Measurements from ENCODE around the gene HDAC11.

- TF ChIP-seq BHLHE40 (IDR thresholded peaks at IDR 0.05; ENCODE audit: low read depth, low read length) (no peak), CTCF (IDR thresholded peaks at IDR 0.05) (no peak), KDM1A (IDR thresholded peaks at IDR 0.05; ENCODE audit: low read depth) (no peak)
Measured at GRCh38 chr3:13537244-13537908, 57.3 kb downstream of the HDAC11 start.

Data from A549 (cell line).